Ascending aorta (tissue), 2 donors: ENCODE data around the gene HOXC5. TPM values are rescaled to one million over a fixed set of nuclear protein-coding genes. Genes with fewer than 3 reads are reported as not detected.

ENCODE experiments used
- DNase-seq, 2 donors: peaks; one replicate each; pipeline ENCODE4 v3.0.0-alpha.2; 2019; ENCODE audit warnings: low spot score in 2 of 2
- H3K27ac ChIP-seq, 2 donors: fragments of 200-600 bp; sonication (generic); one replicate each; pipeline ENCODE4 v1.5.1; 2016 to 2017; ENCODE audit warnings: mild to moderate bottlenecking in 1 of 2
- H3K27me3 ChIP-seq: fragments of 200-600 bp; sonication (generic); one replicate; pipeline ENCODE4 v1.5.1; 2017
- H3K36me3 ChIP-seq, 2 donors: fragments of 200-600 bp; sonication (generic); one replicate each; pipeline ENCODE4 v1.5.1; 2016
- H3K4me1 ChIP-seq, 2 donors: fragments of 200-600 bp; sonication (generic); one replicate each; pipeline ENCODE4 v1.5.1; 2016 to 2017; ENCODE audit warnings: mild to moderate bottlenecking in 1 of 2
- H3K4me3 ChIP-seq, 2 donors: fragments of 200-600 bp; sonication (generic); one replicate each; pipeline ENCODE4 v1.5.1; 2016 to 2017; ENCODE audit warnings: mild to moderate bottlenecking in 1 of 2
- H3K9me3 ChIP-seq, 2 donors: fragments of 200-600 bp; sonication (generic); one replicate each; pipeline ENCODE4 v1.5.1; 2016
- CTCF ChIP-seq, 3 experiments: fragments of 200-600 bp in 2 of 3; fragments of 450-650 bp in 1 of 3; sonication (generic) in 2 of 3; IDR thresholded peaks; one replicate each; pipeline ENCODE4 v1.5.1; 2016 to 2019; ENCODE audit warnings: antibody characterized with exemption in 3 of 3, mild to moderate bottlenecking in 1 of 3, moderate library complexity in 1 of 3
- intact Hi-C: fragments of 100-400 bp; cut with DNase I; formaldehyde crosslinking; loops from one replicate; pipeline ENCODE4 v1.15.1; 2023
- total RNA-seq: library from RNA; depleted of rRNA; stranded (reverse); fragments of >200 nt; gene quantifications from one replicate; pipeline ENCODE4 v1.1.0, GENCODE V29; 2016

HOXC5 gene
- total RNA-seq, 1 donor from 2014 or later = not detected

- H3K27me3 ChIP-seq = peaks cover 4% of the 10 kb centered on the region
- no peak overlapping the region for H3K27ac ChIP-seq
- TF ChIP-seq CTCF (IDR thresholded peaks at IDR 0.05) = no peak
Observed at GRCh38 chr12:54026640-54027441, 6.0 kb upstream of the HOXC5 start.

GRCh38 chr12:54027442-54027786 is 5.4 kb upstream of the HOXC5 start:
- Histone ChIP-seq H3K27me3 (peaks cover 4% of the 10 kb centered on the region), H3K27ac (no peak overlapping the region), H3K9me3 (no peaks in the 10 kb centered on the region), H3K4me1 (no peaks in the 10 kb centered on the region), H3K4me3 (no peak overlapping the region), H3K36me3 (no peaks in the 10 kb centered on the region)
- TF ChIP-seq CTCF (IDR thresholded peaks at IDR 0.05) = no peak
- intact Hi-C loops = no loop called here
- no peak for DNase-seq

More at GRCh38 chr12:54026640-54027441, 6.0 kb upstream of the HOXC5 start:
- intact Hi-C loops = no loop called here
- Histone ChIP-seq H3K9me3 (no peaks in the 10 kb centered on the region), H3K36me3 (no peaks in the 10 kb centered on the region), H3K4me3 (no peak overlapping the region), H3K4me1 (no peaks in the 10 kb centered on the region)
- DNase-seq = no peak

- Histone ChIP-seq H3K36me3 (no peaks in the 10 kb centered on the region), H3K27me3 (peaks cover 4% of the 10 kb centered on the region), H3K4me3 (peak within 1 kb of the TSS; percentile 43 to 60), H3K9me3 (no peaks in the 10 kb centered on the region), H3K4me1 (peaks cover 0 to 2% of the 10 kb centered on the region in 2 donors), H3K27ac (peak within 1 kb of the TSS in 1 of 2 donors; percentile 13)
- TF ChIP-seq CTCF (IDR thresholded peaks at IDR 0.05) = no peak
- intact Hi-C loops = no loop called here
- no peak for DNase-seq
Observed at GRCh38 chr12:54028314-54029201, 4.3 kb upstream of the HOXC5 start, which contains the start of gene HOXC6. Gene HOXC6 (plus strand): TSS chr12:54028440. CDS start chr12:54028522, 82 bp downstream.

- H3K9me3 ChIP-seq = no peaks in the 10 kb centered on the region
- H3K27ac ChIP-seq = no peak overlapping the region
- no peak for DNase-seq
- H3K27me3 ChIP-seq = peaks cover 4% of the 10 kb centered on the region
- TF ChIP-seq CTCF (IDR thresholded peaks at IDR 0.05) = no peak
- H3K4me3 ChIP-seq = peak overlapping the region; percentile 43 to 60
- H3K4me1 ChIP-seq = peaks cover 0 to 5% of the 10 kb centered on the region in 2 donors
- intact Hi-C loops = loop anchor here (5.0 kb wide), 1 partner anchor 113 kb away; no protein-coding TSS in a partner anchor
- no peaks in the 10 kb centered on the region for H3K36me3 ChIP-seq
Observed at GRCh38 chr12:54029529-54030441, 3.1 kb upstream of the HOXC5 start.

GRCh38 chr12:54030442-54030801 is 2.4 kb upstream of the HOXC5 start:
- Histone ChIP-seq H3K4me1 (peaks cover 0 to 5% of the 10 kb centered on the region in 2 donors), H3K36me3 (no peaks in the 10 kb centered on the region), H3K9me3 (no peaks in the 10 kb centered on the region), H3K4me3 (peak overlapping the region in 1 of 2 donors; percentile 60), H3K27ac (peak overlapping the region in 1 of 2 donors; percentile 14), H3K27me3 (peaks cover 4% of the 10 kb centered on the region)
- intact Hi-C loops = loop anchor here (5.0 kb wide), 1 partner anchor 112 kb away; no protein-coding TSS in a partner anchor
- TF ChIP-seq CTCF (IDR thresholded peaks at IDR 0.05) = no peak
- DNase-seq = no peak
